HEK293T (cell line): ENCODE data around the gene IL32.

Experiments
- CTCF ChIA-PET: fragments of 350-600 bp; formaldehyde crosslinking; extraction: SDS; loops from one replicate; lab custom pipeline; 2021; ENCODE audit warnings: antibody characterized with exemption, inconsistent platforms; lab: Yijun Ruan, JAX
- POLR2A ChIA-PET: fragments of 350-600 bp; formaldehyde crosslinking; extraction: SDS; loops from one replicate; lab custom pipeline; 2020; ENCODE audit warnings: antibody characterized with exemption, inconsistent platforms; lab: Yijun Ruan, JAX
- DNase-seq: peaks from one replicate; pipeline ENCODE4 v3.0.0; 2012; ENCODE audit warnings: mixed read lengths; ENCODE audit errors: extremely low spot score
- ARNT ChIP-seq: fragments of 450-650 bp; IDR thresholded peaks from 2 replicates; pipeline ENCODE4 v1.6.1; 2017; ENCODE audit warnings: mild to moderate bottlenecking
- BHLHE40 ChIP-seq: fragments of 450-650 bp; IDR thresholded peaks from 2 replicates; pipeline ENCODE4 v1.6.1; 2016; ENCODE audit warnings: mild to moderate bottlenecking, moderate library complexity, borderline replicate concordance
- CTBP1 ChIP-seq: fragments of 450-650 bp; IDR thresholded peaks from 2 replicates; pipeline ENCODE4 v1.6.1; 2016; ENCODE audit warnings: borderline replicate concordance
- ELF4 ChIP-seq: fragments of 450-650 bp; IDR thresholded peaks from 2 replicates; pipeline ENCODE4 v1.6.1; 2017; ENCODE audit warnings: antibody characterized with exemption
- FOXA1 ChIP-seq: fragments of 450-650 bp; IDR thresholded peaks from 2 replicates; pipeline ENCODE4 v1.6.1; 2016; ENCODE audit warnings: mild to moderate bottlenecking
- FOXK2 ChIP-seq: fragments of 450-650 bp; IDR thresholded peaks from 2 replicates; pipeline ENCODE4 v1.6.1; 2016; ENCODE audit warnings: mild to moderate bottlenecking
- FOXM1 ChIP-seq: fragments of 450-650 bp; IDR thresholded peaks from 2 replicates; pipeline ENCODE4 v1.6.1; 2017; ENCODE audit warnings: mild to moderate bottlenecking, borderline replicate concordance
- HDGF ChIP-seq: fragments of 450-650 bp; IDR thresholded peaks from 2 replicates; pipeline ENCODE4 v1.6.1; 2017; ENCODE audit warnings: antibody characterized with exemption, borderline replicate concordance
- L3MBTL2 ChIP-seq: fragments of 450-650 bp; conservative IDR thresholded peaks from 2 replicates; pipeline ENCODE4 v1.6.1; 2016; ENCODE audit warnings: mild to moderate bottlenecking
- LEF1 ChIP-seq: fragments of 450-650 bp; IDR thresholded peaks from 2 replicates; pipeline ENCODE4 v1.6.1; 2017; ENCODE audit warnings: mild to moderate bottlenecking, borderline replicate concordance
- NFRKB ChIP-seq: fragments of 450-650 bp; IDR thresholded peaks from 2 replicates; pipeline ENCODE4 v1.6.1; 2016; ENCODE audit warnings: mild to moderate bottlenecking, moderate library complexity
- SP1 ChIP-seq: fragments of 450-650 bp; IDR thresholded peaks from 2 replicates; pipeline ENCODE4 v1.6.1; 2017
- SUZ12 ChIP-seq: fragments of 450-650 bp; IDR thresholded peaks from 2 replicates; pipeline ENCODE4 v1.6.1; 2016; ENCODE audit warnings: mild to moderate bottlenecking
- TARDBP ChIP-seq: fragments of 450-650 bp; IDR thresholded peaks from 2 replicates; pipeline ENCODE4 v1.6.1; 2016
- ZNF384 ChIP-seq: fragments of 450-650 bp; IDR thresholded peaks from 2 replicates; pipeline ENCODE4 v1.6.1; 2016
- TF ChIP-seq, protein P1 (sequence below): fragments of 450-650 bp; IDR thresholded peaks from 2 replicates; pipeline ENCODE4 v1.6.1; 2016

The IL32 gene

DNA sequence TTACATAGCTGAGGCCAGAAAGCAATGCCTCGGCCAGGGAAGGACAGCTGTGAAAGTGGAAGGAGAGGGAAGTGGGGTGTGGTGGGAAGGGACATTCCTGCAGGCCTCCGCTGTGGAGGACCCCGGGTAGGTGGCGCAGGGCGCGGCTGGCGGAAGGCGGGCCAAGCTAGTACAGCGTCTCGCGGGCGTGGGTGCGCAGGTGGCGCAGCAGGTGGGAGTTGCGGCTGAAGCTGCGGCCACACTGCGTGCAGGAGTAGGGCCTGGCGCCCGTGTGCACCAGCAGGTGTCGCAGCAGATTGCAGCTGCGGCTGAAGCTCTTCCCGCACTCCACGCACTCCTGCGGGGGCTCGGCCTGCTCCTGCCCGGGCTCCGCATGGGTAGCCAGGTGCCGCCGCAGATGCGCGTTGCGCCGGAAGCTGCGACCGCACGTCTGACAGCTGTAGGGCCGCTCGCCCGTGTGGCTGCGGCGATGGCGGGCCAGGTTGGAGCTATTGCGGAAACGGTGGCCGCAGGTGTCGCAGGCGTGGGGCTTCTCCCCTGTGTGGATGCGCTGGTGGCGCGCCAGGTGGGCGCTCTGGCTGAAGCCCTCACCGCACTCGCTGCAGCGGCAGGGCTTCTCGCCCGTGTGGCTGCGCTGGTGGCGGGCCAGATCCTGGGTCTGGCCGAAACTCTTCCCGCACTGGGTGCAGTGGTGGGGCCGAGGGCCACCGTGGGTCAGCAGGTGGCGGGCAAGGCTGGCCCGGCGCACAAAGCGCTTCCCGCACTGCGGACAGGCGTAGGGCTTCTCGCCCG is 23.7 kb downstream of the IL32 start:
- ChIA-PET POLR2A (interaction anchor here (1.2 kb wide), 1 partner anchor 69 kb away, joined by 4 read pairs; the partner anchor contains the start of gene TNFRSF12A), CTCF (no interaction called here)
- TF ChIP-seq, protein P1, sequence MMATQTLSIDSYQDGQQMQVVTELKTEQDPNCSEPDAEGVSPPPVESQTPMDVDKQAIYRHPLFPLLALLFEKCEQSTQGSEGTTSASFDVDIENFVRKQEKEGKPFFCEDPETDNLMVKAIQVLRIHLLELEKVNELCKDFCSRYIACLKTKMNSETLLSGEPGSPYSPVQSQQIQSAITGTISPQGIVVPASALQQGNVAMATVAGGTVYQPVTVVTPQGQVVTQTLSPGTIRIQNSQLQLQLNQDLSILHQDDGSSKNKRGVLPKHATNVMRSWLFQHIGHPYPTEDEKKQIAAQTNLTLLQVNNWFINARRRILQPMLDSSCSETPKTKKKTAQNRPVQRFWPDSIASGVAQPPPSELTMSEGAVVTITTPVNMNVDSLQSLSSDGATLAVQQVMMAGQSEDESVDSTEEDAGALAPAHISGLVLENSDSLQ = no peak
- TF ChIP-seq LEF1 (no peak), SP1 (no peak), L3MBTL2 (no peak), CTBP1 (no peak), ELF4 (no peak), SUZ12 (no peak), ARNT (no peak), HDGF (no peak), TARDBP (no peak), NFRKB (no peak), BHLHE40 (no peak), FOXA1 (no peak), FOXK2 (no peak), FOXM1 (no peak), ZNF384 (no peak)
- DNase-seq = no peak

DNA sequence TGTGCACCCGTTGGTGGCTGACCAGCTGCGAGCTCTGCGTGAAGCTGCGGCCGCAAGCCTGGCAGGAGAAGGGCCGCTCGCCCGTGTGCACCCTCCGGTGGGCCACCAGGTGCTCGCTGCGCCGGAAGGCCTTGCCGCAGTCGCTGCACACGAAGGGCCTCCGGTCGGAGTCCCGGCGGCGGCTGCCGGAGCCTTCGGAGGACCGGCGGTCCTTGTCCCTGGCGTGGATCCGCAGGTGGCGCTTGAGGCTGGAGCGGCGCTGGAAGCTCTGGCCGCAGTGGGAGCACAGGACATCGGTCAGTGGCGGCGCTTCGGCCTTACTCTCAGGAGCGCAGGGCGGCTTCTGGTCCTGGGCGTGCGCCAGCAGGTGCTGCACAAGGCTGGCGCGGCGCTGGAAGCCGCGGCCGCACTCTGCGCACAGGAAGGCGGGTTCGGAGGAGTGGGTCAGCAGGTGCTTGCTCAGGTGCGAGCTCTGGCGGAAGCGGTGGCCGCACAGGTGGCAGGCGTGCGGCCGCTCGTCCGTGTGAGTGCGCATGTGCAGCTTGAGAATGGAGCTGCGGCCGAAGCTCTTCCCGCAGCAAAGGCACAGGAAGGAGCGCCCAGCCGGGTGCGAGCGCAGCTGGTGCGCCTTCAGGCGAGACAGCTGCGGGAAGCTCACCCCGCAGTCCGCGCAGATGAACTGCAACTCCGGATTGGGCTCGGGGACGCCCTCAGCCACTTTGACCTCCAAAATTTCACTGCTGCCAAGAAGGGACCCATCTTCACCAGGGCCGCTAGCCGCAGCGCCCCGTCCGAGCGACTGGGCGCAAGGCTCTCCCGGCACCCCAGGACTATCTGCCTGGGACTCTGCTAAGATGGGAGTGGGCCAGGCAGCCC is 24.5 kb downstream of the IL32 start:
- no peak for TF ChIP-seq FOXK2
- no peak for TF ChIP-seq SUZ12
- no peak for TF ChIP-seq FOXM1
- no peak for TF ChIP-seq L3MBTL2
- TF ChIP-seq SP1 = no peak
- TF ChIP-seq CTBP1 = no peak
- TF ChIP-seq ELF4 = no peak
- ChIA-PET POLR2A (interaction anchor here (1.2 kb wide), 1 partner anchor 70 kb away, joined by 4 read pairs; the partner anchor contains the start of gene TNFRSF12A), CTCF (interaction anchor here (0.6 kb wide), 1 partner anchor 57 kb away, joined by 3 read pairs; no protein-coding TSS in a partner anchor)
- no peak for DNase-seq

DNA sequence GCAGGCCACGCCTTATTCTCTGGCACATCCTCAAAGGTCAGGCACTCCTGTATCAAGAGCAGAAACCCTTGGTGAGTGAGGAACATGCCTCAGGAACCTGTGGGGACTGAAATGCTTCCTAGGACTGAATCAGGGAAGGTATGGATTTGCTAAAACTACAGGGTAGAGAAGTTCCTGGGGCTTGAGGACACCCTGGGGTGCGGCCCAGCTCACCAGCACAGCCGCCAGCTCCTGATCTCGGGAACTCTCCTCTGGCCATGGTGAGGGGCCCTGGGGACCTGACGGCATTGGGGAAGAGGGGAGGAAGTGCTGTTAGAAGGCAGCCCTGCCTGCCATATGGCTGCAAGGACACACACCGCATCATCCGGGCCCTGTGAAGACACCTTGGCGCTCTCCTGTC is 26.1 kb downstream of the IL32 start:
- CTCF ChIA-PET = no interaction called here
- POLR2A ChIA-PET = no interaction called here
- TF ChIP-seq FOXA1 (no peak), TARDBP (no peak), BHLHE40 (no peak), ARNT (no peak), SUZ12 (no peak), L3MBTL2 (no peak), HDGF (no peak), FOXM1 (no peak), CTBP1 (no peak), FOXK2 (no peak), ZNF384 (no peak), LEF1 (no peak), NFRKB (no peak), ELF4 (no peak), SP1 (no peak)
- TF ChIP-seq, protein P1 = no peak
- no peak for DNase-seq

DNA sequence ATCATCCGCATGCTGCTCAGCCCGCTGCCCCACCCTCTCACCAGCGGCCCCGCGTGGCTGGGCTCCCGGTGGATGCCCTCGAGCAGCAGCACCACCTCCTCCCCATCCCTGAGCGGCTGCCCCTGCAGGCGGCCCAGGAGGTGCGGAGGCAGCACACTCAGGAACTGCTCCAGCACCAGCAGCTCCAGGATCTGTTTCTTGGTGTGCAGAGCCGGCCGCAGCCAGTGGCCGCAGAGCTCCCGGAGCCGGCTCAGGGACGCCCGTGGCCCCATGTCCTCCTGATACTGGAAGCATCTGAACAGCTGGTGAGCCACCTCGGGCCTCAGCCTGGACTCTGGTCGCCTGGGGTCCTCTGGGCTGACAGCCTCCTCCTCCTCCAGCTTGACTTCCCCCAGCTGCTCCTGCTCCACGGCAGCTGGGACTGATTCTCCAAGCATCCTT is 27.1 kb downstream of the IL32 start:
- POLR2A ChIA-PET = interaction anchor here (0.6 to 1.1 kb wide), 2 partner anchors 36 to 42 kb away, joined by 3 read pairs; partner anchors contain the start of gene ZNF213
- DNase-seq = no peak
- no peak for TF ChIP-seq FOXA1
- no peak for TF ChIP-seq SUZ12
- TF ChIP-seq CTBP1 = no peak
- TF ChIP-seq BHLHE40 = no peak
- TF ChIP-seq ELF4 = no peak
- CTCF ChIA-PET = interaction anchor here (1.5 kb wide), 1 partner anchor 80 kb away, joined by 3 read pairs; no protein-coding TSS in a partner anchor

DNA sequence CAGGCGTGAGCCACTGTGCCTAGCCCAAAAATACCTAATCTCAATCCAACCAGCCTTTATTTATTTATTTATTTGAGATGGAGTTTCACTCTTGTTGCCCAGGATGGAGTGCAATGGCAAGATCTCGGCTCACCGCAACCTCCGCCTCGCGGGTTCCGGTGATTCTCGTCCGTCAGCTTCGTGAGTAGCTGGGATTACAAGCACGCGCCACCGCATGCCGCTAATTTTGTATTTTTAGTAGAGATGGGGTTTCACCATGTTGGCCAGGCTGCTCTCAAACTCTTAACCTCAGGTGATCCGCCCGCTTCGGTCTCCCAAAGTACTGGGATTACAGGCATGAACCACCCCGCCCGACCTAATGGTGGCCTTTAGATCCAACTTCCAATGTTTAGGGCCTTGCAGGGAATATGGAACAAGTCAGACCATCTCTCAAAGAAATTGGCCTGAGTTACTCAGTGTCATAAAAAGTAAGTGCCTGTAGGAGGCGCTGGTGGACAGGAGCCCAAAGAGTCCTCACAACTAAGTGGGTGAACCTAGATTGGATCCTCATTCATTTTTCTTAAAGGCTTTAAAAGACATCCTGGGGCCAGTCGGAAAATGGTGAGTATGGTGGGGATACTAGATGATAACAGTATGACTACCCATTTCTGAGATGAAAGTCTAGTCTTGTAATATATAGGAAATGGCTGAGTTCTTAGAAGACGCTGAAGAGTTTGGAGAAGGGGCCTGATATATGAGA is 29.0 kb downstream of the IL32 start:
- POLR2A ChIA-PET = no interaction called here
- peak; percentile 63 for DNase-seq
- TF ChIP-seq FOXM1 (no peak), L3MBTL2 (no peak), BHLHE40 (no peak), TARDBP (no peak), HDGF (no peak), NFRKB (no peak), ARNT (no peak), SUZ12 (no peak), CTBP1 (no peak), ELF4 (no peak), SP1 (no peak), LEF1 (no peak), FOXK2 (no peak), FOXA1 (no peak), ZNF384 (no peak)
- TF ChIP-seq, protein P1 = no peak
- CTCF ChIA-PET = interaction anchor here (0.7 kb wide), 1 partner anchor 76 kb away, joined by 3 read pairs; no protein-coding TSS in a partner anchor
